WTC11 (cell line): ENCODE measurements around the gene GMEB2. TPM values are rescaled to one million over a fixed set of nuclear protein-coding genes. Genes with fewer than 3 reads are reported as not detected.

Experiments
- ATAC-seq: fragments of 200-7000 bp; cut with Tn5 transposase; 2 replicates; pipeline ENCODE4 v1.10.0; 2021; ENCODE audit warnings: mild to moderate bottlenecking, moderate library complexity
- CTCF ChIA-PET: fragments of 300-600 bp; sonication (Branson Sonifier 250); formaldehyde crosslinking; loops from one replicate; lab custom pipeline; 2021; ENCODE audit warnings: antibody characterized with exemption; lab: Charles Lee
- POLR2A ChIA-PET: fragments of 350-600 bp; sonication (Branson Sonifier 250); formaldehyde crosslinking; loops from one replicate; lab custom pipeline; 2021; ENCODE audit warnings: antibody characterized with exemption; lab: Charles Lee
- DNase-seq: peaks from one replicate; pipeline ENCODE4 v3.0.0; 2021; ENCODE audit warnings: low spot score
- H3K27ac Mint-ChIP-seq: 2 replicates; pipeline ENCODE4 v1.8.0; 2021; ENCODE audit warnings: mixed read lengths
- H3K27me3 Mint-ChIP-seq: 2 replicates; pipeline ENCODE4 v1.8.0; 2021; ENCODE audit warnings: low read depth, mild to moderate bottlenecking, moderate library complexity, mixed read lengths
- H3K36me3 Mint-ChIP-seq: 2 replicates; pipeline ENCODE4 v1.8.0; 2021; ENCODE audit warnings: mixed read lengths
- H3K4me1 Mint-ChIP-seq: 2 replicates; pipeline ENCODE4 v1.8.0; 2022; ENCODE audit warnings: mixed read lengths
- H3K4me3 Mint-ChIP-seq: 2 replicates; pipeline ENCODE4 v1.8.0; 2021; ENCODE audit warnings: mild to moderate bottlenecking, moderate library complexity, mixed read lengths
- H3K9me3 Mint-ChIP-seq: 2 replicates; pipeline ENCODE4 v1.8.0; 2021; ENCODE audit warnings: mixed read lengths
- ATF1 ChIP-seq: sonication (generic); formaldehyde crosslinking; IDR thresholded peaks from 2 replicates; pipeline ENCODE4 v1.8.1; 2023; ENCODE audit warnings: mild to moderate bottlenecking, moderate library complexity, missing genetic modification reagents
- CBFB ChIP-seq: sonication (generic); formaldehyde crosslinking; IDR thresholded peaks from 2 replicates; pipeline ENCODE4 v1.8.1; 2022; ENCODE audit warnings: mild to moderate bottlenecking, low read depth, missing genetic modification reagents
- CTCF ChIP-seq: fragments of 200-600 bp; IDR thresholded peaks from 2 replicates; pipeline ENCODE4 v1.8.0; 2022; ENCODE audit warnings: antibody characterized with exemption
- ELF4 ChIP-seq: sonication (generic); formaldehyde crosslinking; IDR thresholded peaks from 2 replicates; pipeline ENCODE4 v1.8.1; 2022; ENCODE audit warnings: low read depth, mild to moderate bottlenecking, moderate library complexity, missing genetic modification reagents
- ERG ChIP-seq: fragments of 250-450 bp; sonication (Bioruptor Pico); IDR thresholded peaks from 2 replicates; pipeline ENCODE4 v1.8.0; 2021; ENCODE audit warnings: mild to moderate bottlenecking
- GABPB1 ChIP-seq: sonication (generic); formaldehyde crosslinking; IDR thresholded peaks from 2 replicates; pipeline ENCODE4 v1.8.1; 2023; ENCODE audit warnings: mild to moderate bottlenecking, missing genetic modification reagents
- JUN ChIP-seq: sonication (generic); formaldehyde crosslinking; IDR thresholded peaks from 2 replicates; pipeline ENCODE4 v1.8.0; 2023; ENCODE audit warnings: mild to moderate bottlenecking, missing genetic modification reagents
- MLX ChIP-seq: sonication (generic); formaldehyde crosslinking; IDR thresholded peaks from 2 replicates; pipeline ENCODE4 v1.8.1; 2023; ENCODE audit warnings: mild to moderate bottlenecking, missing genetic modification reagents, moderate library complexity
- NFATC4 ChIP-seq: fragments of 250-450 bp; sonication (Bioruptor Pico); IDR thresholded peaks from 2 replicates; pipeline ENCODE4 v1.9.0; 2021; ENCODE audit warnings: mild to moderate bottlenecking
- NFE2L1 ChIP-seq: sonication (generic); formaldehyde crosslinking; IDR thresholded peaks from 2 replicates; pipeline ENCODE4 v1.8.1; 2023; ENCODE audit warnings: missing genetic modification reagents
- NFYB ChIP-seq: sonication (generic); formaldehyde crosslinking; conservative IDR thresholded peaks from 2 replicates; pipeline ENCODE4 v1.8.0; 2022; ENCODE audit warnings: low read depth, missing genetic modification reagents
- NR2C2 ChIP-seq: sonication (generic); formaldehyde crosslinking; IDR thresholded peaks from 2 replicates; pipeline ENCODE4 v1.8.0; 2022; ENCODE audit warnings: mild to moderate bottlenecking, missing genetic modification reagents
- OVOL2 ChIP-seq: fragments of 250-450 bp; sonication (Bioruptor Pico); IDR thresholded peaks from 2 replicates; pipeline ENCODE4 v1.9.0; 2021; ENCODE audit warnings: mild to moderate bottlenecking, borderline replicate concordance
- SMAD3 ChIP-seq: sonication (generic); formaldehyde crosslinking; IDR thresholded peaks from 2 replicates; pipeline ENCODE4 v1.8.0; 2022; ENCODE audit warnings: missing genetic modification reagents, mild to moderate bottlenecking, borderline replicate concordance
- TEAD4 ChIP-seq: sonication (generic); formaldehyde crosslinking; IDR thresholded peaks from 2 replicates; pipeline ENCODE4 v1.8.0; 2022; ENCODE audit warnings: mild to moderate bottlenecking, missing genetic modification reagents
- TP53 ChIP-seq: sonication (generic); formaldehyde crosslinking; IDR thresholded peaks from 2 replicates; pipeline ENCODE4 v1.8.1; 2023; ENCODE audit warnings: mild to moderate bottlenecking, missing genetic modification reagents
- ZNF138 ChIP-seq: sonication (generic); formaldehyde crosslinking; conservative IDR thresholded peaks from 2 replicates; pipeline ENCODE4 v1.8.1; 2022; ENCODE audit warnings: mild to moderate bottlenecking, moderate library complexity, missing genetic modification reagents
- ZNF219 ChIP-seq: sonication (generic); formaldehyde crosslinking; IDR thresholded peaks from 2 replicates; pipeline ENCODE4 v1.8.0; 2023; ENCODE audit warnings: missing genetic modification reagents, mild to moderate bottlenecking, borderline replicate concordance
- ZNF263 ChIP-seq: sonication (generic); formaldehyde crosslinking; IDR thresholded peaks from 2 replicates; pipeline ENCODE4 v1.8.1; 2022; ENCODE audit warnings: low read depth, mild to moderate bottlenecking, moderate library complexity, missing genetic modification reagents
- ZNF416 ChIP-seq: fragments of 250-450 bp; sonication (Bioruptor Pico); IDR thresholded peaks from 2 replicates; pipeline ENCODE4 v1.9.0; 2021; ENCODE audit warnings: mild to moderate bottlenecking, inconsistent platforms
- ZNF423 ChIP-seq: fragments of 250-450 bp; sonication (Bioruptor Pico); IDR thresholded peaks from 2 replicates; pipeline ENCODE4 v2.1.2; 2022; ENCODE audit warnings: mild to moderate bottlenecking, moderate library complexity
- total RNA-seq: library from RNA; stranded (reverse); gene quantifications from 3 replicates; pipeline ENCODE4 v1.2.3, GENCODE V29; 2021
- TF ChIP-seq, protein P1 (sequence below): fragments of 250-450 bp; sonication (Bioruptor Pico); conservative IDR thresholded peaks from 2 replicates; pipeline ENCODE4 v1.9.0; 2021; ENCODE audit warnings: mild to moderate bottlenecking
- TF ChIP-seq, protein P2 (sequence below): fragments of 250-450 bp; sonication (Bioruptor Pico); IDR thresholded peaks from 2 replicates; pipeline ENCODE4 v1.9.0; 2021; ENCODE audit warnings: mild to moderate bottlenecking
- TF ChIP-seq, protein P3 (sequence below): sonication (generic); formaldehyde crosslinking; IDR thresholded peaks from 2 replicates; pipeline ENCODE4 v1.8.0; 2022; ENCODE audit warnings: mild to moderate bottlenecking, missing genetic modification reagents

Gene GMEB2
- total RNA-seq, 1 experiment from 2014 or later = 14.8 TPM

DNA sequence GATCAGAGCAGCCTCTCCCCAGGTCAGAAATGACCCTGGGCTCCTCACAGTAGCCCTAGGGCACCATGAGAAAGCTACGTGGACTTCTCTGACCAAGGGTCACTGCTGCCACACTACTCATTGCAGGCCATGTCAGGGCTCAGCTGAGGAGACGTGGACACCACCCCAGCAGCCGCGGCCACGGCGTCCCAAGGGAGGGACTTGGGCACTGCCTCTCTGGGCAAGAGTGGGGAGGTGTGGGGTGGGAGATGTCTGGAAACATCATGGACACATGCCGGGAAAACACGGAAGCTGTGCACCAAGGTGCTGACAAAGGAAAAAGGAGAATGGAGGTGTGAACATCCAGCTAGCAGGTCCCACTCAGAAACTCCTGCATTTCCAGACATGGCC lies 9.0 kb downstream of the GMEB2 start (continued):
- no peak for TF ChIP-seq CTCF
- no peak for TF ChIP-seq SMAD3 (CRISPR knock-in tag)
- no peak for TF ChIP-seq NFYB (CRISPR knock-in tag)
- TF ChIP-seq ELF4 (CRISPR knock-in tag) = no peak
- TF ChIP-seq ERG (CRISPR knock-in tag) = no peak
- no peak for TF ChIP-seq NFATC4
- no peak for TF ChIP-seq MLX (CRISPR knock-in tag)
- TF ChIP-seq, all 79 proteins: peak for 0

GRCh38 chr20:63617092-63617875 lies 9.6 kb downstream of the GMEB2 start:
- H3K4me3 Mint-ChIP-seq = no peak overlapping the region

More at GRCh38 chr20:63617092-63617875, 9.6 kb downstream of the GMEB2 start:
- Mint-ChIP-seq H3K27me3 (no peaks in the 10 kb centered on the region; the same call in 1 of the 2 replicates), H3K9me3 (peaks cover 14% of the 10 kb centered on the region), H3K36me3 (peaks cover 43% of the 10 kb centered on the region), H3K27ac (no peak overlapping the region), H3K4me1 (peaks cover 2% of the 10 kb centered on the region)
- POLR2A ChIA-PET = interaction anchor here (0.8 to 1.0 kb wide), 2 partner anchors 17 to 24 kb away, joined by 3 to 4 read pairs; no protein-coding TSS in a partner anchor
- CTCF ChIA-PET = interaction anchor here (0.6 to 1.2 kb wide), 2 partner anchors 24 to 357 kb away, joined by 3 to 5 read pairs; no protein-coding TSS in a partner anchor
- DNase-seq = no peak
- ATAC-seq = no peak
- TF ChIP-seq, protein P1, sequence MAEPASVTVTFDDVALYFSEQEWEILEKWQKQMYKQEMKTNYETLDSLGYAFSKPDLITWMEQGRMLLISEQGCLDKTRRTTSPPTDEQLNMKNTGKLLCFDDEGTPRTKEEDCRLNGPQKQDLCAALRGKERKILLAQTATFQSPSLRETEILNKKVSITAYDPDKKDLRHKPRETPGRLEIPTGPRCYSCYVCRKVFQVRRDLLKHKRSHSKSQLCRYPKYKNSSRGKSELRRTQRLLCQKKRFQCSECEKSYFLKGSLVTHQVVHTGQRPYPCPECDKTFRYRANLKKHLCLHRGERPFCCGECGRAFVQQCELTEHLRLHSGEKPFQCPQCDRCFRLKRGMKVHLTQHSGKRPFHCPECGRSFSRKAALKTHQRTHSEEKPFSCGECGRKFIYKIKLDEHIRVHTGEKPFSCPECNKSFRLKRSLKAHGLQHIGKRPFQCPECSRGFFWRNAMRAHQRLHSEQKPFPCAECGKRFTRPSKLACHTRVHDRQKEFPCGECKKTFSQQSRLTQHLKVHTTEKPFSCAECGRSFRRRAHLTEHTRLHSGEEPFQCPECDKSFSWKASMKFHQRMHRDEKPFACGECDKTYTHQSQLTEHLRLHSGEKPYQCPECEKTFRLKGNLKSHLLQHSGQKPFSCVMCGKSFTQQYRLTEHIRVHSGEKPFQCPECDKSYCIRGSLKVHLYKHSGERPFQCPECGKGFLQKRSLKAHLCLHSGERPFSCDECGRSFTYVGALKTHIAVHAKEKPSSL (CRISPR knock-in tag) = no peak
- TF ChIP-seq, protein P2, sequence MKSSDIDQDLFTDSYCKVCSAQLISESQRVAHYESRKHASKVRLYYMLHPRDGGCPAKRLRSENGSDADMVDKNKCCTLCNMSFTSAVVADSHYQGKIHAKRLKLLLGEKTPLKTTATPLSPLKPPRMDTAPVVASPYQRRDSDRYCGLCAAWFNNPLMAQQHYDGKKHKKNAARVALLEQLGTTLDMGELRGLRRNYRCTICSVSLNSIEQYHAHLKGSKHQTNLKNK (CRISPR knock-in tag) = no peak
- TF ChIP-seq ZNF416 (CRISPR knock-in tag) = no peak
- no peak for TF ChIP-seq ZNF219
- no peak for TF ChIP-seq ATF1
- no peak for TF ChIP-seq GABPB1 (CRISPR knock-in tag)
- TF ChIP-seq NR2C2 (CRISPR knock-in tag) = no peak
- TF ChIP-seq, protein P3, sequence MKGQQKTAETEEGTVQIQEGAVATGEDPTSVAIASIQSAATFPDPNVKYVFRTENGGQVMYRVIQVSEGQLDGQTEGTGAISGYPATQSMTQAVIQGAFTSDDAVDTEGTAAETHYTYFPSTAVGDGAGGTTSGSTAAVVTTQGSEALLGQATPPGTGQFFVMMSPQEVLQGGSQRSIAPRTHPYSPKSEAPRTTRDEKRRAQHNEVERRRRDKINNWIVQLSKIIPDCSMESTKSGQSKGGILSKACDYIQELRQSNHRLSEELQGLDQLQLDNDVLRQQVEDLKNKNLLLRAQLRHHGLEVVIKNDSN (CRISPR knock-in tag) = no peak
- TF ChIP-seq ZNF423 (CRISPR knock-in tag) = no peak
- no peak for TF ChIP-seq JUN
- TF ChIP-seq OVOL2 (CRISPR knock-in tag) = no peak
- TF ChIP-seq ELF4 (CRISPR knock-in tag) = no peak
- TF ChIP-seq TEAD4 = no peak
- no peak for TF ChIP-seq ZNF138 (CRISPR knock-in tag)
- no peak for TF ChIP-seq NFE2L1 (CRISPR knock-in tag)
- TF ChIP-seq ZNF263 (CRISPR knock-in tag) = no peak
- no peak for TF ChIP-seq NFATC4
- no peak for TF ChIP-seq TP53 (CRISPR knock-in tag)
- no peak for TF ChIP-seq CBFB (CRISPR knock-in tag)
